Ovary (tissue), 9 donors: ENCODE data around the gene CHAC1. TPM values are rescaled to one million over a fixed set of nuclear protein-coding genes. Genes with fewer than 3 reads are reported as not detected.

Experiments
- DNase-seq, 5 donors: peaks; one replicate each; pipeline ENCODE4 v3.0.0-alpha.2; 2019 to 2020
- H3K27ac ChIP-seq, 2 donors: fragments of 200-600 bp; one replicate each; pipeline versions ENCODE4 v1.5.1 to v1.8.0; 2019 to 2022
- H3K27me3 ChIP-seq: fragments of 200-600 bp; one replicate; pipeline ENCODE4 v1.8.0; 2022
- H3K36me3 ChIP-seq: fragments of 200-600 bp; sonication (generic); one replicate; pipeline ENCODE4 v1.5.1; 2019
- H3K4me1 ChIP-seq: one replicate; pipeline ENCODE4 v1.8.1; 2013; ENCODE audit warnings: mild to moderate bottlenecking, moderate library complexity; ENCODE audit not compliant: insufficient read depth
- H3K4me3 ChIP-seq: fragments of 200-600 bp; sonication (generic); one replicate; pipeline ENCODE4 v1.5.1; 2017
- H3K9me3 ChIP-seq, 2 donors: fragments of 200-600 bp in 1 of 2; sonication (generic) in 1 of 2; one replicate each; pipeline versions ENCODE4 v1.5.1 to v1.8.1; 2013 to 2019; ENCODE audit warnings: mild to moderate bottlenecking in 1 of 2, moderate library complexity in 1 of 2
- EP300 ChIP-seq: sonication (generic); formaldehyde crosslinking; IDR thresholded peaks from one replicate; pipeline ENCODE4 v1.6.1; 2017; ENCODE audit warnings: antibody characterized with exemption
- POLR2A ChIP-seq: fragments of 450-650 bp; IDR thresholded peaks from one replicate; pipeline ENCODE4 v1.6.1; 2017; ENCODE audit warnings: antibody characterized with exemption, mild to moderate bottlenecking, moderate library complexity
- WGBS, 3 donors: extraction: QIAGEN DNeasy Blood & Tissue Kit in 1 of 3; methylation state at CpG; one replicate each; pipeline versions ENCODE4 v1.1.5 to v1.1.7; 2013 to 2017; 5-methylcytosine and 5-hydroxymethylcytosine counted together
- intact Hi-C, 4 donors: fragments of 100-400 bp; cut with DNase I; formaldehyde crosslinking; loops; one replicate each; pipeline versions ENCODE4 v1.11.0 to v1.15.1; 2022 to 2023
- polyA plus RNA-seq, 2 donors: library from polyadenylated mRNA; stranded (reverse); fragments of 200-250 nt in 1 of 2; fragments of 350-450 nt in 1 of 2; fragmentation: Illumina TruSeq in 1 of 2; extraction: RNeasy Lipid Tissue Mini Kit (QIAGEN cat#74804) in 1 of 2; gene quantifications; one replicate each; pipeline ENCODE4 v1.2.3, GENCODE V29; 2013 to 2014
- total RNA-seq, 7 donors: library from RNA; depleted of rRNA in 2 of 7; stranded (reverse); fragments of >200 nt in 2 of 7; fragmentation: NEBNext Ultra II Directional in 3 of 7; extraction: Animal tissue kit (Norgen Biotek cat#: 25700) in 3 of 7; gene quantifications; one replicate each; pipeline versions ENCODE4 v1.1.0 to v1.2.4, GENCODE V29; 2016 to 2023
- TF ChIP-seq, protein P1 (sequence below), 3 donors: fragments of 450-650 bp in 2 of 3; fragments of 200-600 bp in 1 of 3; IDR thresholded peaks; one replicate each; pipeline versions ENCODE4 v1.5.1 to v1.8.0; 2016 to 2022; ENCODE audit warnings: antibody characterized with exemption in 3 of 3, mild to moderate bottlenecking in 1 of 3
- donor health status: DM: no; HTN: no; CAD: no; lungs with moderate emphysema.
- donor health status: DM: no; HTN: no; CAD: no.
- donor health status: Bipolar disorder and iron deficiency.
- donor health status: DM: yes; HTN: yes; CAD: no.
- donor health status: DM: no; HTN: no; CAD: no.
- donor health status: DM: yes; HTN: yes; CAD: no.

Gene CHAC1
- total and polyA plus RNA-seq, 9 donors = 0.18 to 146 (median 2.1) TPM

DNA sequence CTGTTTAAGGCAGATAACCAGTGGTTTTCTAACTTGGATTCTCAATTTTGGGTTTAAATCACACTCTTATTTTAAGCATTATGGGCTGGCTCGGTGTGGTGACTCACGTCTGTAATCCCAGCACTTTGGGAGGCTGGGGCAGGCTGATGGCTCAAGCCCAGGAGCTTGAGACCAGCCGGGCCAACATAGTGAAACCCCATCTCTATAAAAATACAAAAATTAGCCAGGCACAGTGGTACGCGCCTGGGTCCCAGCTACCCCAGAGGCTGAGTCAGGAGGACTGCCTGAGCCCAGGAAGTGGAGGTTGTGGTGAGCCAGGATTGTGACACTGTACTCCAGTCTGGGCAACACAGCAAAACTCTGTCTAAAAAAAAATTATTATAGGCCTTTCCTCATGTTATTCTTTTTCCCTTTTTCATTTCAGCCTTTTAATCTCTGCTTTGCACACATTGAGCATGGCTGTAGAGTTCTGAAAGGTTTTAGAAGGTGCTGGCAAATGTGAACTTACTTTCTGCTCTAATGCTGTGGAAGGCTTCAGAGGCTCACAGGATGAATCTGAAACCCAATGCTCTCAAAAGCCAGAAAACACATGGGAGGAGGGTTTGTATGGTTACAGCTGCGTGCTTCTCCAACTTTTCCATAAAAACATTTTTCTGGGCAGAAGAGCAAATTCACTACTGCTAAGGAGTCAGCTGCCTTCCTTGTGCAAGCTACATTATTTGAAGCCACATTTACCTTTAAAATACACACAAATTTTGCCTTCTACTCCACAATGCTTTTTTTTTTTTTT is 32.5 kb downstream of the CHAC1 start:
- no peaks in the 10 kb centered on the region for H3K36me3 ChIP-seq
- 61 to 67% (median 66%) methylated on average over 6 of the region's 6 CpGs for WGBS, 3 donors
- H3K4me1 ChIP-seq = no peaks in the 10 kb centered on the region
- H3K27ac ChIP-seq = no peak overlapping the region
- TF ChIP-seq, protein P1, sequence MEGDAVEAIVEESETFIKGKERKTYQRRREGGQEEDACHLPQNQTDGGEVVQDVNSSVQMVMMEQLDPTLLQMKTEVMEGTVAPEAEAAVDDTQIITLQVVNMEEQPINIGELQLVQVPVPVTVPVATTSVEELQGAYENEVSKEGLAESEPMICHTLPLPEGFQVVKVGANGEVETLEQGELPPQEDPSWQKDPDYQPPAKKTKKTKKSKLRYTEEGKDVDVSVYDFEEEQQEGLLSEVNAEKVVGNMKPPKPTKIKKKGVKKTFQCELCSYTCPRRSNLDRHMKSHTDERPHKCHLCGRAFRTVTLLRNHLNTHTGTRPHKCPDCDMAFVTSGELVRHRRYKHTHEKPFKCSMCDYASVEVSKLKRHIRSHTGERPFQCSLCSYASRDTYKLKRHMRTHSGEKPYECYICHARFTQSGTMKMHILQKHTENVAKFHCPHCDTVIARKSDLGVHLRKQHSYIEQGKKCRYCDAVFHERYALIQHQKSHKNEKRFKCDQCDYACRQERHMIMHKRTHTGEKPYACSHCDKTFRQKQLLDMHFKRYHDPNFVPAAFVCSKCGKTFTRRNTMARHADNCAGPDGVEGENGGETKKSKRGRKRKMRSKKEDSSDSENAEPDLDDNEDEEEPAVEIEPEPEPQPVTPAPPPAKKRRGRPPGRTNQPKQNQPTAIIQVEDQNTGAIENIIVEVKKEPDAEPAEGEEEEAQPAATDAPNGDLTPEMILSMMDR (IDR thresholded peaks at IDR 0.05) = no peak
- TF ChIP-seq POLR2A (no peak), EP300 (no peak)
- no peak for DNase-seq
- intact Hi-C loops = no loop called here
- H3K27me3 ChIP-seq = no peaks in the 10 kb centered on the region
- no peak overlapping the region for H3K4me3 ChIP-seq
- no peaks in the 10 kb centered on the region for H3K9me3 ChIP-seq

DNA sequence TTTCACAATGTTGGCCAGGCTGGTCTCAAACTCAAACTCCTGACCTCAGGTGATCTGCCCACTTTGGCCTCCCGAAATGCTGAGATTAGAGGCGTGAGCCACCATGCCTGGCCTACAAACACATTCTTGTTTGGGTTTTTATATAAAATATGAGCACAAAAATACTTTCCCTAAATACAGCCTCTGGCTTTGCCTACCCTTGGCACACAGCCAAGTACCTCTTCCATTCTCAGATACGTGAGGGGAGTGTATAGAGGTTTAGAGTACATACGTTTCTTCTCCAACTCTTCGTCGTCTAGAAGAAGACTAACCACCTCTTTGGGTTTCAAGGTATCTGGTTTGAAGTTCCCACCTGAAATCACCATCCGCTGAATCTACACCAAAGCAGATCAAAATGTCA is 33.5 kb downstream of the CHAC1 start:
- TF ChIP-seq, protein P1 (IDR thresholded peaks at IDR 0.05) = no peak
- TF ChIP-seq POLR2A (no peak), EP300 (no peak)

DNA sequence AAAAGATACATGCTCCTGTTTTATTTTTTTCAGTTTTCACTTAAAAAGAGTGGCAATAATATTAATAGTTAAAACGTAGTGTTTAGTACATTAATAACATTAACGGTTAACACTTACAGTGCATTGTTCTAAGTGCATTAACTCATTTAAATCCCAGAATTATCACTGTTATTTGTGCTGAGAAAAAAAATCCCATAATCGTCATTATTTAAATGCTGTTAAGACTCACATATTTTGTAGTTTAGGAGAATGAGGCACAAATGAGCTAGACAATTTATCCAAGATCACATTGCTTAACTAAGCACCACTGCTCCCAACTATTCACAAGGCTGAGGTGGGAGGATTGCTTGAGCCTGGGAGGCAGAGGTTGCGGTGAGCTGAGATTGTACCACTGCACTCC is 34.9 kb downstream of the CHAC1 start:
- Histone ChIP-seq H3K27me3 (no peaks in the 10 kb centered on the region), H3K4me3 (no peak overlapping the region), H3K27ac (no peak overlapping the region), H3K9me3 (no peaks in the 10 kb centered on the region), H3K4me1 (no peaks in the 10 kb centered on the region), H3K36me3 (no peaks in the 10 kb centered on the region)
- no peak for DNase-seq
- no peak for TF ChIP-seq POLR2A
- TF ChIP-seq, protein P1 (IDR thresholded peaks at IDR 0.05) = no peak
- no peak for TF ChIP-seq EP300
- WGBS, 3 donors = 87 to 91% (median 89%) methylated on average over 4 of the region's 4 CpGs
- intact Hi-C loops = no loop called here

More for the DNA sequence above, 33.5 kb downstream of the CHAC1 start:
- Histone ChIP-seq H3K9me3 (no peaks in the 10 kb centered on the region), H3K27ac (no peak overlapping the region), H3K27me3 (no peaks in the 10 kb centered on the region), H3K4me3 (no peak overlapping the region), H3K4me1 (no peaks in the 10 kb centered on the region), H3K36me3 (no peaks in the 10 kb centered on the region)
- intact Hi-C loops = no loop called here
- no peak for DNase-seq
- 81 to 83% (median 82%) methylated on average over 7 of the region's 7 CpGs for WGBS, 3 donors

DNA sequence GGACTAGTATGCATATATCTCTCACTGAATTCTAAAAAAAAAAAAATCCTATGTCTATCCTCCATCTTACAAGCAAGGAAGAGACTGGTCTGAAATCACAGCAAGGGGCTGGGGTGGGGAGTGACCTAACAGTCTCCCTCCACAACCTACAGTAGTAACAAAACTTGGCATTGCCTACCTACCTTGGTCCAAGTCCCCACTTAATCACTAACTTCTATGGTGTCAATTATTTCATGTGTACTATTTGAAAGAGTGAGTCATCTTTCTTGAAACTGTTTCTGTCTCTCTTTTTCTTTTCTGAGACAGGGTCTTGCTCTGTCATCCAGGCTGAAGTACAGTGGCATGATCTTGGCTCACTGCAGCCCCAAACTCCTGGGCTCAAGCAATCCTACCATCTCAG is 36.8 kb downstream of the CHAC1 start:
- TF ChIP-seq, protein P1 (IDR thresholded peaks at IDR 0.05) = no peak
- TF ChIP-seq POLR2A (no peak), EP300 (no peak)
- H3K27ac ChIP-seq = no peak overlapping the region
- H3K4me3 ChIP-seq = no peak overlapping the region
- no peaks in the 10 kb centered on the region for H3K4me1 ChIP-seq
- intact Hi-C loops = no loop called here
- no peaks in the 10 kb centered on the region for H3K9me3 ChIP-seq
- H3K27me3 ChIP-seq = no peaks in the 10 kb centered on the region
- H3K36me3 ChIP-seq = no peaks in the 10 kb centered on the region
- DNase-seq = no peak
